GM19099 (cell line): ENCODE data around the gene PREX1.

Experiments used
- POLR2A ChIP-seq: IDR thresholded peaks from 3 replicates; pipeline ENCODE4 v1.6.1; 2011; ENCODE audit warnings: low read depth; ENCODE audit not compliant: insufficient read length; ENCODE audit errors: extremely low read depth

The PREX1 gene

GRCh38 chr20:48808382-48809034 lies 19.3 kb downstream of the PREX1 start:
- no peak for TF ChIP-seq POLR2A

- no peak for TF ChIP-seq POLR2A
Observed at GRCh38 chr20:48807586-48808381, 20.0 kb downstream of the PREX1 start.

GRCh38 chr20:48807051-48807450 lies 20.7 kb downstream of the PREX1 start:
- TF ChIP-seq POLR2A: no peak

- no peak for TF ChIP-seq POLR2A
Observed at GRCh38 chr20:48805716-48806115, 22.1 kb downstream of the PREX1 start.

GRCh38 chr20:48805286-48805685 lies 22.5 kb downstream of the PREX1 start:
- no peak for TF ChIP-seq POLR2A

- no peak for TF ChIP-seq POLR2A
Observed at GRCh38 chr20:48804300-48804980, 23.4 kb downstream of the PREX1 start.

GRCh38 chr20:48803176-48804053 lies 24.4 kb downstream of the PREX1 start:
- TF ChIP-seq POLR2A: no peak

GRCh38 chr20:48802647-48803046 lies 25.2 kb downstream of the PREX1 start:
- TF ChIP-seq POLR2A: no peak

GRCh38 chr20:48802216-48802615 lies 25.6 kb downstream of the PREX1 start:
- no peak for TF ChIP-seq POLR2A

- TF ChIP-seq POLR2A: no peak
Observed at GRCh38 chr20:48801197-48801596, 26.6 kb downstream of the PREX1 start.

GRCh38 chr20:48800177-48800576 lies 27.6 kb downstream of the PREX1 start:
- no peak for TF ChIP-seq POLR2A

GRCh38 chr20:48799328-48800105 lies 28.3 kb downstream of the PREX1 start:
- no peak for TF ChIP-seq POLR2A

GRCh38 chr20:48797850-48798747 lies 29.7 kb downstream of the PREX1 start:
- TF ChIP-seq POLR2A: no peak
